OCI-LY3 (cell line): ENCODE measurements around the gene MED4.

ENCODE experiments used
- CTCF ChIP-seq: fragments of 200-600, 300-600 bp; sonication (generic); IDR thresholded peaks from 2 replicates; pipeline ENCODE4 v1.5.1; 2014; ENCODE audit warnings: antibody characterized with exemption, low read length, low read depth
- EZH2phosphoT487 ChIP-seq: fragments of 200-600 bp; shearing (Covaris generic); IDR thresholded peaks from 2 replicates; pipeline ENCODE4 v1.6.1; 2018; ENCODE audit warnings: antibody characterized with exemption, mixed run types, low read depth

- TF ChIP-seq CTCF (no peak), EZH2phosphoT487 (no peak)
Measured at GRCh38 chr13:48113756-48114130, 18.8 kb upstream of the MED4 start.
